Neutrophil (primary cell): Measurements from ENCODE around the gene CHKA.

Experiments
- H3K27ac ChIP-seq: fragments of 200-600 bp; sonication (generic); 2 replicates; pipeline ENCODE4 v1.5.1; 2016; ENCODE audit warnings: mild to moderate bottlenecking, moderate library complexity
- H3K27me3 ChIP-seq: fragments of 200-600 bp; sonication (generic); 2 replicates; pipeline ENCODE4 v1.6.0; 2016; ENCODE audit warnings: mild to moderate bottlenecking
- H3K36me3 ChIP-seq: fragments of 200-600 bp; sonication (generic); 2 replicates; pipeline ENCODE4 v1.5.1; 2017
- H3K4me1 ChIP-seq, 2 experiments: fragments of 200-600 bp in 1 of 2; sonication (generic) in 1 of 2; 1 replicate in 1 of 2; 2 replicates in 1 of 2; pipeline versions ENCODE4 v1.5.1 to v1.6.1; 2013 to 2016; ENCODE audit warnings: low read depth in 1 of 2, low read length in 1 of 2, mild to moderate bottlenecking in 1 of 2, moderate library complexity in 1 of 2; ENCODE audit not compliant: control insufficient read depth in 1 of 2, insufficient read depth in 1 of 2
- H3K4me3 ChIP-seq, 2 experiments: fragments of 200-600 bp in 1 of 2; sonication (generic) in 1 of 2; 1 replicate in 1 of 2; 2 replicates in 1 of 2; pipeline ENCODE4 v1.5.1; 2013 to 2016; ENCODE audit warnings: low read depth in 1 of 2, low read length in 1 of 2, mild to moderate bottlenecking in 1 of 2, moderate library complexity in 1 of 2
- H3K9me3 ChIP-seq: fragments of 200-600 bp; sonication (generic); 2 replicates; pipeline ENCODE4 v1.5.1; 2016
- TF ChIP-seq, protein P1 (sequence below): fragments of 200-600 bp; sonication (generic); IDR thresholded peaks from 2 replicates; pipeline ENCODE4 v1.5.1; 2016; ENCODE audit warnings: antibody characterized with exemption

Gene CHKA

DNA sequence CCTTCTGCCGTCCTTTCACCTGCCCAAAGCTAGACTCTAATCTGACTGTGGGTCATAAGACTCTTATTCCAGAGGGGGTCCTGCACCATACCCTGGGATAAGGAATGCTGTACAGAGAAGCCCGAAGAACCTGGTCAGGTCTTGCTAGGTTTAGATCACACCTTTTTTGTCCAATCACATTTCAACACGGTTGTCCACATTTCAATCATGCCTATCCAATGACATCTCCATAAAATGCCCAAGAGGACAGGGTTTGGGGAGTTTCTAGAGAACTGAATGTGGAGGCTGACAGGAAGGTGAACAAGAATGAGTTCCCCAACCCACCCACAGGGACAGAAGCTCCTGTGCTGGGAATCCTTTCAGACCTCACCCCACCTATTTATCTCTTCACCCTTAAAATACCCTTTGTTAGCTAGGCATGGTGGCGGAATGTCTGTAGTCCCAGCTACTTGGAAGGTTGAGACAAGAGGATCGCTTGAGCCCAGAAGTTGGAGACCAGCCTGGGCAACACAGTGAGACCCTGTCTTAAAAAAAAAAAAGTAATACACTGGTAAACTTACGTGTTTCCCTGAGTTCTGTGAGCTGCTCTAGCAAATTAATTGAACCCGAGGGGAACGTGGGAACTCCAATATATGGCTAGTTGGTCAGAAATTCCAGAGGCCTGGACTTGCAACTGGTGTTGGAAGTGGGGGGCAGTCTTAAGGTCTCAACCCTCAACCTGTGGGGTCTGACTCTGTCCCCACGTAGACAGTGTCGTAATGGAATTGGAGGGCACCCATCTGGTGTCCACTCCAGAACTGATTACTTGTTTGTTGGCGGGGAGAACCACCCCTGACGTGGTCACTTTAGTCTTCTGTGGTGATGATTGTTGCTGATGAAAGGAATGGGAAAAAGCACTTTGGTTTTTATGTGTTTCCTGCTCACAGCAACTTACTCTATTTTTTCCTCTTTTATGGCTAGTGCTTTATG lies 64.6 kb downstream of the CHKA start:
- no peaks in the 10 kb centered on the region for H3K4me1 ChIP-seq
- peaks cover 44% of the 10 kb centered on the region for H3K36me3 ChIP-seq
- no peak overlapping the region for H3K27ac ChIP-seq
- H3K4me3 ChIP-seq = no peak overlapping the region
- TF ChIP-seq, protein P1, sequence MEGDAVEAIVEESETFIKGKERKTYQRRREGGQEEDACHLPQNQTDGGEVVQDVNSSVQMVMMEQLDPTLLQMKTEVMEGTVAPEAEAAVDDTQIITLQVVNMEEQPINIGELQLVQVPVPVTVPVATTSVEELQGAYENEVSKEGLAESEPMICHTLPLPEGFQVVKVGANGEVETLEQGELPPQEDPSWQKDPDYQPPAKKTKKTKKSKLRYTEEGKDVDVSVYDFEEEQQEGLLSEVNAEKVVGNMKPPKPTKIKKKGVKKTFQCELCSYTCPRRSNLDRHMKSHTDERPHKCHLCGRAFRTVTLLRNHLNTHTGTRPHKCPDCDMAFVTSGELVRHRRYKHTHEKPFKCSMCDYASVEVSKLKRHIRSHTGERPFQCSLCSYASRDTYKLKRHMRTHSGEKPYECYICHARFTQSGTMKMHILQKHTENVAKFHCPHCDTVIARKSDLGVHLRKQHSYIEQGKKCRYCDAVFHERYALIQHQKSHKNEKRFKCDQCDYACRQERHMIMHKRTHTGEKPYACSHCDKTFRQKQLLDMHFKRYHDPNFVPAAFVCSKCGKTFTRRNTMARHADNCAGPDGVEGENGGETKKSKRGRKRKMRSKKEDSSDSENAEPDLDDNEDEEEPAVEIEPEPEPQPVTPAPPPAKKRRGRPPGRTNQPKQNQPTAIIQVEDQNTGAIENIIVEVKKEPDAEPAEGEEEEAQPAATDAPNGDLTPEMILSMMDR = no peak
- H3K9me3 ChIP-seq = no peaks in the 10 kb centered on the region
- no peaks in the 10 kb centered on the region for H3K27me3 ChIP-seq

DNA sequence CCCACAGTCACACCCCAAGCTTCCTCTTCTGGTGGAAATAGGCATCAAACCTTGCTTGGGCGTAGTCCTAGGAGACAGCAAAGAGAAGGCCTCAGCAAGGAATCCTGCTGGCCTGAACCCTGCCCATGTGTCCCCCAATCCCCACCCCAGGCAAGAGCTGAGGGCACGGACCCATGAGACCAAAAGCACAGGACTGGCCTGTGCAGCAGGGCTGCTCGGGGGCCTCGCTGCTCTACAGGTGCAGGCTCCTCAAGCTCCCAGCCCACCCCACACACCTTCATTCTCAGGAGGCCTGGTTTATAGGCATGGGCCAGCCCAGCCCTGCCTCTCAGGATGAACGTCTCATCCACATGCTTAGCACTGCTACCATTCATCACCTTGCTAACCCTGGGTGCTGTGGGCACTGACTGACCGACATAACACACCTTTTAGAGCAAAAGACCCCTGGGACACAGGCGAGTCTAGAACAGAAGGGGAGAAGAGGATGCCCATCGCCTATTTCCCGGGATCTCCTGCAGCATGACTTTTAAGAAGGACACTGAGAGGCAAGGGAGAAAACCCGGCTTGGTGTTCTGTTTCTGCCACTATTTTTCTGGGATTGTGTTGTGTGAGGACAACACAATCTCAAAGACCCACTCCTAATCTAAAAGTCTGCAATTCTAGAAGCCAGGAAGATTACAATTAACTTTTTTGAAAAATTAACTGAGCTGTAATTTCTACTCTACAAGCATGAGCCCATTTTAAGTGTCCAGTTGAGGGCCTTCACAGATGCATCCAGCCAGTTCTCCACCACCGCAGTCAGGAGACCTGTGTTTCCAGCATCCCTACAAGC lies 67.0 kb downstream of the CHKA start:
- TF ChIP-seq, protein P1 = no peak
- Histone ChIP-seq H3K27ac (peak overlapping the region; percentile 56), H3K36me3 (peaks cover 62% of the 10 kb centered on the region)

DNA sequence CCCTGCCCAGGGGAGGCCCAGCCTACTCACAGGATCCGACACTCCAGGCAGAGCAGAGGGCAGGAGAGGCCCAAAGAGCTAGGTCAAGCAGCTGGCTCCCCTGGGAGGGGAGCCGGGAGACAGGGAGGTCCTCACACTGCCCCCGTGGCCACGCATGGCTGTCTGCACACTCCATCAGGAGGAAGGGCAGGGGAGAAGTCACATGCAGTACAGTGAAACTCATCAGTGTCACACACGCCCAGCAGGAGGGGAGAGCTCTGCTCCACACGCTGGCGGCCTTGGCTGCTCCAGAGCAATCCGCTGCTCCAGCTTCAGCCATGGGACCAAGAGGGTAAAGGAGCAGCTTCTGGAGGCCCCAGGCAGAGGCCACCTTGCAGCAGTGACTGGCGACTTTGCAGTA lies 68.1 kb downstream of the CHKA start:
- Histone ChIP-seq H3K27me3 (no peaks in the 10 kb centered on the region), H3K4me3 (no peak overlapping the region), H3K27ac (peak overlapping the region; percentile 56), H3K9me3 (no peaks in the 10 kb centered on the region), H3K4me1 (no peaks in the 10 kb centered on the region), H3K36me3 (peaks cover 73% of the 10 kb centered on the region)
- TF ChIP-seq, protein P1 = no peak

More for the DNA sequence above, 67.0 kb downstream of the CHKA start:
- H3K4me3 ChIP-seq = no peak overlapping the region
- no peaks in the 10 kb centered on the region for H3K9me3 ChIP-seq
- no peaks in the 10 kb centered on the region for H3K27me3 ChIP-seq
- no peaks in the 10 kb centered on the region for H3K4me1 ChIP-seq

DNA sequence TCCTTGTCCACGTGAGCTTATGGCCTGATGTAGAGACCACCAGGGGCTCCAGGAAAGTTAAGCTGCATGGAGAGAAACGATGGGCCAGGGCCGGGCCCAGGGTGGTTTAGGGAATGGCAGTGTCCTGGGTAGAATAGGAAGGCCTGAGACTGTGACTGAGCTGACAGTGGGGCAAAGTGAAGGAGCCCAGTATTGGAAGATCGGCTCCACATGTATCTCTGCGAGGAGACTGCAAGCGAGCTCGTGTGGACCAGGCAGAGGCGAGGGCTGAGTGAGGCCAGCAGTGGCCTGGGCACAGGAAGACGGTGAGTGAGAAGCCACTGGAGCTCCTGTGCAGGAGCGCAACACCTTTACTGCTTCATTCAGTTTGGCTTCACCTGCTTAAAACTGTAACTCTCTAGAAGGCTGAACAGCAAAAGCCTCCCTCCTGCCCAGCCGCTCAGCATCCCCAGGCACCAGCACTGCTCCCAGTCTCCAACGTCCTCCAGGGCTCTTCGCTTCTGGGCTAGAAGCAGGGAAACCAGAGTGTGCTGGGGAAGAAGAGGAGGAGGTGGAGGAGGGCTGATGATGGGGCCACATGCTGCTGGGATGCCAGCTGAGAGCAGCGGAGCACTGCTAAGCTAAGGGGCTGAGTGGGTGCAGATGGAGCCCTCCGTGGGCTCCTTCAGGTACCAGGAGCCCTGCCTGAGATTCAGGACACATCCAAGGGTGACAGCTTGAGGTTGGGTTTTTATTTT lies 68.9 kb downstream of the CHKA start:
- Histone ChIP-seq H3K9me3 (no peaks in the 10 kb centered on the region), H3K36me3 (peaks cover 77% of the 10 kb centered on the region), H3K27me3 (no peaks in the 10 kb centered on the region), H3K4me1 (no peaks in the 10 kb centered on the region), H3K4me3 (no peak overlapping the region), H3K27ac (peak overlapping the region; percentile 56)
- TF ChIP-seq, protein P1 = no peak
